ENCODE measurements around the gene MBNL1.

The MBNL1 gene

DNA sequence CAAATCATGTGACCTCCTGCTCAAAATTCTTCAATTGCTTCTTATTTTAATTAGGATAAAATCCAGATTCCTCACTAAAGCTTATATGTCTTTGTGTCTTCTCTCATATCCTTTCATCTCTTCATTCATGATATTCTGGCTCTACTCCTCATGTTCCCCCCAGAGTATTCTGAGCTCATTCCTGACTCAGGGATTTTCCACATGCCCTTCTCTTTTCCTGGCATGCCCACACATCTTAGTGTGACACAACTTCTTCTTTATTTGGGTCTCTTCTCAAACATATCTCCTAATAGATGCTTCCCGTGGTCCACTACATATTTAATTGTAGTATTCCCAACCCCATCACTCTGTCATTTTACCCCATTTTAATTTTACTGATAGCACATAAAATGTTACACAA is 15.2 kb upstream of the MBNL1 start:
- DNase-seq = no peak

DNA sequence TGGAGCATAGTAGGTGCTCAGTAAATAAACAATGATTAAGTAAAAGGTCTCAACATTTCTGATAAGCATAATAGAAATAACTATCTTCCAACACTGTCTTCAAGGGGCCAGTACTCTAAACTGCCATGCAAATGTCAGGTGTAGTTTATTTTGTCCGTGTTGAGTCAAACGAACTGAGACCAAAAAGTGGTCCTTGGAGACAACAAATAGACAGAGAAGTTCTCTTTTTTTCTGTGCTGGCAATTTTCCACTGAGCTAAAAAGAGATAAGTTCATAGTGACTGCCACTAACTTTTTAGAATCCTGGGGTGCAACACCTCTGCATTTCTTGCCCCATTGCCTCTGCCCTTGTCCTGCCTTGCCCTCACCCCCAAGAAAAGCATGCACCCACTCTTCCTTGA is 14.7 kb upstream of the MBNL1 start:
- DNase-seq = peak; percentile 75

DNA sequence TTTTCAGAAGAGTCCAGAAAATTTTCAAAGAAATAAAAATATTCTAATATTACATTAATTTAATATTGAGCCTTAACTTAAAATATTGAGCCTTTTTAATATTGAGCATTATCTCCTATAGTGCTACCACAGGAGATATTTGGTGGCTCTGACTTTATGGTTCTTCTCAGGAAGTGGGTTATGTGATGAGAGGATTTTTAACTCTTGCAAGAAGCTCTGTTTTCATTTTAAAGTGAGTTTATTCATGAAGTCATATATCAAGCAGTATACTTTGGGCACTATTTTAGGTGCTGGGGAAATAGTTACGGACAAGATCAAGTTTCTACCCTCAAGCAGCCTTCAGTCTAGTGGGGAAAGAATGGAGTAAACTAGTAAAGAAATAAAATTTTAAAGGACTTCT is 13.4 kb upstream of the MBNL1 start:
- no peak for DNase-seq

DNA sequence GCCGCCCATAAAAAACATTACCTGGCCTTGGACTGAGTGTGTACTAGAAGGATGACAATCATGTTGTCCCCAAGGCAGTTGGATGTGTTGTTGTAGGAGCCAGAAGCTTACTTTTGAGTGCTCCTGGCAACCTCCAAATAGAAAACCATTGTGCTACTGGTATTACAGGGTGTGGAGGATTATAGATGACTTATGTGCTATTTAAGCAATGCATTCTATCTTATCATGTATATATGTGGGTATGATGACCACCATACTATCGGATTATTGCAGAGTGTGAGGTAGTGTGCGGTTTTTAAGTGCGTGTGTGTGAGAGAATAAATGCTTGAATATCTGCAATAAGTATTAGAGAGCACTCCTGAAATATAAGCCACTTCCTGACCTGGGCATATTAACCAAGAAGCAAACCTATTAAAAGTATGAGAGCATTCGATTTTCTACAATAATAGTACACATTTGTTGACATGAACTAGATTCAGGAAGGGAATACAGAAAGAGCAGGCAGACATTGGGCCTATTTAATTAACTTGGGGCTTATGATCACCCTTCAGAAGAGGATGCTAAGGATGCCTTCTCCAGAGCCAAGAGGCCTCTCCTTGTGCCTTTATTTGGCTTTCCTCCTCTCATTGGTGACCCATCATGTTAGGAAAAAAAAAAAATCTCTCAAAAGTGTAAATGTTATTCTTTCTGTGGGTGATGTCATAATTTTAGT is 11.7 kb upstream of the MBNL1 start:
- no peak for DNase-seq

DNA sequence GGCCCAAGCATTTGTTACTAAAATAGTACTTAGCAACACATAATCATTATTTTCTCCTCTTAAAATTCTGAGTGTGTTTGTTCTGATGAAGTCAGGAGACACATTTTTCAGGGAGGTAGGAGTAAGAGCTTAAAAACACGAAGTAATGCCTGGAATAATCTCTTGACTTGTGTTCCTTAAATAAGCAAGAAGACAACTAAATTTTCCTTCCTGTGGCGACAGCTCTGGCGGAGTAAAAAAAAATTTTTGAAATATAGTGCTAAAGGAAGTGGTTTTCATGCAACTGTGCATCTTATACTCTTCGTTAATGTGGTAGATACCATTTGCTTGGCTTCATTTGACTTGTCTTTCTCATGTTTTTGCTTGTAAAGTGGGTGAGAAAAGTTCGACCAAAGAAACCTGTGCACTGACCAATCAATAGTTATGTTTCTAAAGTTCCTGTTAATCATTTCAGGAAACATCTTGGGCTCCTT is 11.1 kb upstream of the MBNL1 start:
- peak; percentile 72 for DNase-seq

DNA sequence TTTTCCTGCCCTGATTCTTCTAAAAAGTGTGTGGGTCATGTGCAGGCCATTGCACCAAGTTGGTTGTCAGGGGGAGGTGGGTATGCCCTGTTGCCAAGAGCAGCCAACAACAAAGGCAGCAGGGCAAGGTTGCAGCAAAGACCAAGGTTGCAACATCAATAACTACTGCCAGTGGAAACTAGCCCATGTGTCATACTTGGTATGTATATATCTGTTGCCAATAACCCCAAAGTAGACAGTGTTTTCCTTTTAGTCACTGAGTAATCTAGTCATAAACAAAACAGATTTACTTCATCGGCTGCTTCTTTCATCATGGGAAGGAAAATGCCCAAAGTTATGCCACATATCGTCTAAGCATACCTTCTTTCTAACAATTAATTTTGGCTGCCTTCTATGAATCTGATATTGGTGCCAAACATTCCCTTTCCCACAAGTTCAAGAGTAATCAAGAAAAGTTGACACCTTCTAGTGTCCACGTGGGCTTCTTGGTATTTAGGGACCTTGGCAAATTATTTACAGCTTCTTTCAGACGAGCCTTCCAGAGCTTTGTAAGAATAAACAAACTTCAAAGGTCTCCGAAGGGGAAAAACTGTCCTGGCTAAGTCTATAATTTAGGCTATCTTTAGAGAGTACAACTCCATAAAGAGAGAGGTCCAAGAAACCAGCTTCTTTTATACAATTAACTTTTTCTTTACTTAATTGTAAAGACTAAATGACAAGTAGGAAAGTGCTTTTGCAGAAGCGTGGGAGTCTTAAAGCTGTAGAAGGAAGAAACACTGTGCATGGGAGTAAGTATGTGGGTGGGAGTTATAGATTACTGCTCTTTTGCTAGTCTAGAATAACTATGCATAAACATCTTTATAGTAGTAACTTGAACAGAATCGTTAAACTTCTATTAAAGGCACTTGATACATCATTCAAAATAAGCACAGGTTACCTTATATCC is 10.0 kb upstream of the MBNL1 start:
- peak; percentile 78 for DNase-seq

DNA sequence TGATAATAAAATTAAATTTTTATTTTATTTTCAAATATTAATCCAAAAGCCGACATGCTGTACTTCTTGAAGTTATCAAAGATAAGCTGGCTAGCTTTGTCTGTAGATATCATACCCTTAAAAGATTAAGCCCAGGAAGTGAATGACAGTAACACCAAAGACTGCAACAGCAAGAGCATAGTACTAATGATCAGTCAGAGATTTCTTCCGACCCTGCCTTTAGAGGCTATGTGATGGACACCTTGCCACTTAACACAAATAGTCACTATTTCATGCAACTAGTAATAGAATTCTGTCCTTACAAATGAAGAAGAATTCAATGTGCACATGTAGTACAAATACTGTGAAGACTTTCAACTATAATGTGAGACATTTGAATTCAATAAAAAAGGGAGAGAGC is 9.3 kb upstream of the MBNL1 start:
- DNase-seq = no peak

DNA sequence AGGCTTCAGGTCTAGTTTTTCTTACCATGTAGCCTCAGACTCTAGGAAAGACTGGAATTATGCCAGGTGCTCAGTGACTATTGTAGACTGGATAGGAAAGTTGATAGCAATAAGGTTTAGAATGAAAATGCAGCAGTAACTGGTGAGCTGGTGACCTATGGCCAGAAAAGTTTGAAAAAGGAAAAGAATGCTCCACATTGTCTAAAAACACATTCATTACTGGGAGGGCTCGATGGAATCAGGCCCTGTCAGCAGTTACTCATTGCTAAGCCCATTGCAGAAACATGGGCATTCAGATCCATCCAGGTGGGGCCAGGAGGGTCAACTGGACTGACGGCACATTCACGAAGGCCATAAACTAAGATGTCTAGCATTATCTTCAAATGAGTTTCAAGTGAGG is 8.7 kb upstream of the MBNL1 start:
- DNase-seq = no peak

DNA sequence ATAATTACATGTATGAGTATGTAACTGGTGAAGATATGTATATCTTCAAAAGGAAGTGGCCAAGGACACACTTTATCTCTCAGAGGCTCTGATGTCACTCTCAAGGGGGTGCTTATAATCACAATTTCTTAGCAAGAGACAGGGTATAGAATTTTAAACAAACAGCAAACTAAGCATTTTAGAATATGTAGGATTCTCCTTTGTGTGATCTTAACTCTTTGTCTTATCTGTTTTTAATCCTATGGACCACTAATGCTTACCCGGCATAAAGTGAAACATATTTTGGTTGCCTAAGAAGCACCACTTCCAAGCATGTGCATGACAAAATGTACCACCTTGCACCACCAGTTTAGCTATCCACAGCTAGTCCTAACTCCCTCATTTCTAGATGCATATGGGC is 8.2 kb upstream of the MBNL1 start:
- peak; percentile 38 for DNase-seq

DNA sequence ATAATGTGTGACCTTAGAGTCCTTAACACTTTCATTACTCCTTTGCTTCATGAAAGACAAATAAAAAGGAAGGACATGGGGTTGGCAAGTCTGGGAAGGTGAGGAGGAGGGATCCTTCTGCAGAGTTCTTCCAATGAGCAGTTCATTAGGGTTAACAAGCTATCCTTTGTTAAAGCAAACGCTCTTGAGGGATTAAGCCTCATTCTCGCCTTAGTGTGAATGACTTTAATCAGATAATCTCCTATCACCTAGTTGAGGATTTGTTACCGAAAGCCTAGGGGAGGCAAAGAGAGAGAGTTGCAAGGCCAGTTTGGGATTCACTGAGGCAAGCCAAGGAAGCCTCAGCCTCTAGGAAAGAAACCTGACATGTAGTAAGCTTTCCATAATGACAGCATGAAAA is 7.4 kb upstream of the MBNL1 start:
- DNase-seq = no peak

DNA sequence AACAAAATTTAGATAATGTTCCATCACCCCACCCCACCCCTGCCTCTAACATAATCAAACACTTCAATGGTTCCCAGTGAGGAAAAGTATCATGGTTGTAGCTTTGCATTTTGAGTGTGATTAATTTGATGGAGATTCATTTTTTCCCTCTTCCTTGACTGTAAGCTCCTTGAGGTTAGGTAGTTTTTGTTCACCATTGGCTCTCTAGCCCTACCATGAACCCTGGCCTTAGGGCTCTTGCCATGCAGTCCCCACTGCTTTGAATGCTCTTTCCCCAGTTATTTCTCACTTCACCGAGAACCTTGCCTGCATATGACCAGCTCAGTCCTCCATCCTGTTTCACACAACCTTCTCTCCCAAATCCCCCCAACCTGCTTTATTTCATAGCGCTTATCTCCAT is 5.0 kb upstream of the MBNL1 start:
- DNase-seq = no peak

DNA sequence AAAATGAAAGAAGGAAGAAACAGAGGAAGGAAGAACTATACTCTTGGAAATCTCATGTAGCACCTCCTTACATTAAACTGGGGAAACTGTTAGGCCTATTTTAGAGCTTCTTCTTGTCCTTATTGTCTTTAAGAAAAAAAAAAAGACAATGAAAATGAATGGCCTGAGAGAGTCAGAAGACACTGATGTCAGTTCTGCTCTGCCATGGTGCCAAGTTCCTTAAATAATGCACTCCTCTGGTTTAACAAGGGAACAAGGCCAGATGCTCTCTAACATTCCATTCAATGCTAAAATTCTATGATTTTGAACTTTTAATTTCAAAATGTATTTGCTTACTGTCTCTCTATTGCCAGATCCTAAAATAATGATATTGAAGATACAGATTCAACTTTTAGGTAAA is 4.4 kb upstream of the MBNL1 start:
- peak; percentile 45 for DNase-seq

DNA sequence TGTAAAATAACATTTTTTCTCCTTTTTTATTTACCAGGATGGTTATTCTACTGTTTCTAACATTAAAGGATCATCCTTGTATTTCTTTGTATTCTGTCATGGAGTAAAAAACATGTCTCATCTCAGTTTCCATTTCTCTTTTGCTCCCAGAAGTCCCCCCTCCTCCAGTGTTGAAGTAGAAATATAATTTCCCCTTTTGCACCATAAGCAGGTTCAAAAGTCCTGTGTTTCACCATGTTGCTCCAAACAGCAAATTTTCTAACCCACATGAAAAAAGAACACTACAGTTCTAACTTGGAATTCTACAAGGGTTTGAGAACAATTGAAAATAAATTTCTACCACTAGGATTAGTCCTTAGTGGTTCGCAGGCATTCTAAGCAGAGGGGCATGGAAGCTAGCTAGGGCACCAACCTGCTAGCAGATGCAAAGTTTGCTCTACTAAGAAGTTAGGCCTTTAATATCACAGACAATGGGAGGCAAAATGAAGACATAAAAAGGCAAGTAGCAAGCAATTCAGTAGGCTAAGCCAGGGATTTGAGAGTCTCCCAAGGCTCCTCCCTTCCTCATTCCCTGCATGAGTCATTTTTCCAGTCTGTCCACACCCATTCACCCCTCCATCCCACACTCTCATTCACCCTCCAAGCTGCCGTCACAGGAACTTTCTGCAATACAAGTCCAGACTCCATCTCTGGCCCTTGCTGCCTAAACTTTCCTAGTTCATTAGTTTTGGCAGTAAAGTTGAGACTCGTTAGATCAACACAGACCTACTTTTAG is 2.3 kb upstream of the MBNL1 start:
- DNase-seq = no peak

DNA sequence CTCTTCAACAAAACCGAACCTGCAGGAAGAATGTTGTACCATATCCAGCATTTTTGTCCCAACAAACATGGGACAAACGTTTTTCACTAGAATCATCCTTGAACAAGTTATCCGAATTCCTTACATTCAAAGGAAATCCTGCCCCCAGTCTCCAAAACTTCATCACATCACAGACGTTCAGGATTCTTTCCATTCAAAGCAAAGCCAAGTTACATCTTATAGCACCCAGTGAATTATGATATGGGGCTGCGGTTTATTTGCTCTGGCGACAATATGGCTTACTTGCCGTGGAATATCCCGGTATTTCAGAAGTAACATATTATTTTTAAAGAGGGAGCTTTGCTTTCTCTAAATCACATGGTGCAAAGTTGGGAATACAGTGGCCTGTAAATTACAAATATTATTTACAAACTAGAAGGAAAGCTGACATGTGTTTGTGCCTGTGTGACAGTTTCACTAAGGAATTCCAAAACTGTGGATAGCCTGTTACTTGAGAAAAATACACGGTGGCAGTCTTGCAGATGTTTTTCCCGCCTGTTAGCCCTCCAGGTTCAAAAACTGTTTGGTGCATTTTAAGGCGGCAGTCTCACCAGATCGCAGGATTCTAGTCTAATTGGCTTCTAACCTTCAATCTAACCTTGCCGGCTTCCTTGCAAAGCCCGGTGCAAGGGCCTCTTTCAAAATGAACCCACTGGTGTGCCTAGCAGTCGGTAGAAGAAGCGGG is 736 bp upstream of the MBNL1 start:
- DNase-seq = peak; percentile 63

DNA sequence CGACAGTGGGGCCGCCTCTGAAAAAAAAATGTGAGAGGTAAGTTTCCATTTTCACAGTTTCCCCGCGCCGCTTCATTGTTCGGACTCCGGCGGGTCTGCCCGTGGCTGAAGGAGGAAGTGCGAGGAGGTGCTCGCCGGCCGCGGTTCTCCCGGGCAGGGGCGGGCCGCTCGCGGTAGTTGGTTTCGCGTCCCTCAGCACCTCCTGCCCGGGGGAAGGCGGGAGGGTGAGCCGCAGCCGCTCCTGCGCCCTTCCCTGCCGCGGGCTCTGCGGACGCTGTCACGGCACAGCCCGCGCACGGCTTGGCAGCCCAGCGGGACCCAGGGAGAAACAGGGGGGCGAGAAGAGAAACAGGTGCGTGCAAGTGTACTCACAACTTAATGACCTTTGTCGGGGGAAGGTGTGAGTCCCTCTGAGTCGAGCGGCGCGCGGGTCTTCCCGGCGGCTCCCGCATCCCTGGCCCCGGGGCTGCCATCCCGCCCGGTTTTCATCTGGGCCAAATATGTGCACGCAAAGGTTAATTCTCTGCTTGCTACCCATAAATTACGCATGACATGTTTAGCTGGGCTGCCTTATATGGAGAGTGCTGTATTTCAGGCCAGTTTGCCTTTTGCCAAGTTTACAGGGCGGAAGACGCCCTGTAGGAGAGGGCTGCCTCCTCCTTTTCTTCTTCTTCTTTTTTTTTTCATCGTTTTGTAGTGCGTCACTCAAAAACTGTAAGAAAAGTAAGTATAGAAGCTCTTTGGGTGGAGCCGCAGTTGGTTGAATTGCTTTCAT is 514 bp downstream of the MBNL1 start:
- DNase-seq = peak; percentile 76

DNA sequence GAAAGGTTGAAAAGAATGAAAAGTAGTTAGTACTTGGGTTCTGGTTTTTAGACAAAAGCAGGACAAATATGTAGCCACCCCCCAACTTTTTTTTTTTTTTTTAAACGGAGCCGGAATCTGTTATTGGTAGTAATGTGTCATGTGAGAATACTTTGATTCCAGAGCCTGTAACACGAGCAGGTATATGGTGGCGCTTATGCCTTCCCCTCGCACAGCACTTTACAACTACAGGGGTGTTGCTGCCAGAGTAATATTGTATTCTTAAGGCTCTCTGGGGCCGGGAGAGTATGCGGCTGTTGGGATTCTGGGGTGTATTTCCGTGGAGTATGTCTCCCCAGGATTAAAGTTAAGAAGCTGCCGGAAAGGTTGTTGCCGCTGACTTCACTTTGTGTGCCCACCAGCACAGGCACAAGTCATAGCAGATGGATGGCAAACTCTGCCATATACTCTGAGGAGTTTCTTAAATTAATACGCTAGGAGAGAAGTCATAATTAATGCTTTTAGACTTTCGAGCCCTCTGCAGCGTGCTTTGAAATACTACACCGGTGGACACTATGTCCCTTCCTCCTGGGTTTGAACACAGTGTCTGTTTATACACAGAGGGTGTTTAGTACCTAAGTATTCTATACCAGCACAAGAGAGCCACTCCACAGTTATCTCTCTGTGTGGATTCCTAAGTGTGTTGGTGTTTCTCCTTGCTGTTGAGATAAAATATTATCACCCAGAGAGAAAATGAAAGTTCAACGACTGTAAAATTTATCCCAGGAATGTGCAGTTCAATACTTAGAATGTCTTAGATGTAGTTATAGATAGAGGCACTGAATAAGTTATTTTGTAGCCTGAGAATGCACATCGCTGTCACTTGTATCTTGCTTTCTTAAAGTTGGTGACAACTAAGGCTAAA is 1.4 kb downstream of the MBNL1 start:
- DNase-seq = peak; percentile 66

DNA sequence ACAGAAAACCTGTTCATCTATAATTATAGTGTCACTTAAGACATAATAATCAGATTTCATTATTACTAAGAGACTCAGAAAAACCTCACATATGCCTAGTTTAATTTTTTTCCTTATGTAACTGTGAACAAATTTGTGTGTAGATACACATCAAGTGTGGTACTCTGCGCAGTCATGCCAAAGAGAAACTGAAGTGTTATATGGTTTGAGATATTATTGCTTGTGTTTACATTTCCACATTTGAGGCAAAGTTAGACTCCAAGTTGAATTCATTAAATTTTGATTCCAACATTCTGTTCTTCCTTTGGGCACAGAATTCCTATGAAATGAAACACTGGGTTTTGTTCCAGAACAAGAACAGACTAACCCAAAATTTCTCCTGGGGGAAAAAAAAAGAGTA is 2.2 kb downstream of the MBNL1 start:
- no peak for DNase-seq

DNA sequence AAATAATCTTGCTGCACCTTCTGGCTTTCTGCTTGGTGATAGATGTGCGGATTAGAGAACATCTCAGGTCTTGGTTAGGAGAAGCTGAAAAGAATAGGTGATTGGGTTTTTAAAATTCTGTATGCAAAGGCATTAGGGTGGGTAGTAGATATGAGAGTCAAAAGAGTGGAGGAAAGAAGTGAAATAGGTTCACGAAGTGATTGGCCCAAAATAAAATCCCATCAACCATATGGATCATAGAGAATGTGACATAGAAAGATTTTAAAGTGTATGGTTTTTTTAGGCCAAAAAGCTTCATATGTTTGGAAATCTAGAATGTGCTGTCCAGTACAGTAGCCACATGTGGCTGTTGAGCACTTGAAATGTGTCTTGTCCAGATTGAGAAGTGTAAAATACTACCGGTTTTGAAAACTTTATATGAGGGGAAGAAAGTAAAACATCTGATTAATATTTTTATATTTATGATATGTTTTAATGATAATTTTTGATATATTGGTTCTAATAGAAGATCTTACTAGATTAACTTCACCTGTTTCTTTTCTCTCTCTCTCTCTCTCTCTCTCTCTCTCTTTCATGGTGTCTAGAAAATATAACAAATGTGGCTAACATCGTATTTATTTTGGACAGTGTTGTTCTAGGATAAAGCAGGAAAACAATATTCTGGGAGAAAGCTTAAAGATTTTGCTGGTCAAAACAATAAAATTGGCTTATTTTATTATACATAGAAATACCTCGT is 2.9 kb downstream of the MBNL1 start:
- peak; percentile 34 for DNase-seq

DNA sequence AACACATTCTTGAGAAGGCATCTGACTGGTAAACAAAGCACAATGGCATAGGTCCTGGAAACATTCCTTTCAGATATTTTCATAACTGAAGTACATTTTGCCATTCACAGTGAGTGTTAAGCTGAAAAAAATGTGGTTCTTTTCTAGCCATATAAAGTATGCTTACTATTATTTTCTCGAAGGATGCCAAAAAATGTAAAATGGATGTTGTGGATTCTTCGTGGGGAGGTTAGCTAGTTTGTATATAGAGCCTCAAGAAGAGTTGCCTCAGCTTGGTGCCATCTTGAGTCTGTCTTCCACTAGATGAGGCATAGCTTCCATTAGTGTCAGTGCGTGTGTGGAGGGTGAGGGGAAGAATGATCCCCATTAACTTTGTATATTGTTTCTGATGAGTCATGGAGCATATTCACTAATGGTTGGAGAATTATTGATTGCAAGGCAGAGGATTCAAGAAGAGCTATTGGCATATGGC is 4.1 kb downstream of the MBNL1 start:
- peak; percentile 64 for DNase-seq

DNA sequence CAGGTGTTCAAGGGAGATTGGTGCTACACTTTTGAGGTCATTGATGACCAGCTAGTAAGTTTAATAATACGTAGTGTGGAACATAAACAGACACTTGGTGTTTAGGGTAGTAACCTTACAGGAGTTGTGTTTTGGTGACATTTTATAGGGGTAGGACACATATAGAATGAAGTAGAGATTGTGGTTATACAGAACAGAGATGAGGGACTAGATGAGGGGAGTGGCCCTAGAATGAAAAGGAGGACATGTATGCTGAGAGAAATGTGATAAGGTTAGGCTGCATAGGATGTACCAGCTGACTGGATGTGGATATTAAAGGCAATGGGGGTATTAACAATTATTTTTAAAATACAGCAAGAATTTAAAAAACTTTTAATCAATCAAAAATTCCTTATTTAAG is 8.0 kb downstream of the MBNL1 start:
- peak; percentile 74 for DNase-seq

Measured in hematopoietic multipotent progenitor cell treated with erythropoietin and hydrocortisone succinate and interleukin-3 and kit ligand, for 4 days (in vitro differentiated cells).